ENCODE measurements around the gene KDELR1. TPM values are rescaled to one million over a fixed set of nuclear protein-coding genes. Genes with fewer than 3 reads are reported as not detected.
A peak's percentile ranks its signal among the peaks of the same experiment; 100 is the strongest.

KDELR1 gene
- total and polyA plus RNA-seq, 5 donors = 82.3 to 101 (median 84.2) TPM

DNA sequence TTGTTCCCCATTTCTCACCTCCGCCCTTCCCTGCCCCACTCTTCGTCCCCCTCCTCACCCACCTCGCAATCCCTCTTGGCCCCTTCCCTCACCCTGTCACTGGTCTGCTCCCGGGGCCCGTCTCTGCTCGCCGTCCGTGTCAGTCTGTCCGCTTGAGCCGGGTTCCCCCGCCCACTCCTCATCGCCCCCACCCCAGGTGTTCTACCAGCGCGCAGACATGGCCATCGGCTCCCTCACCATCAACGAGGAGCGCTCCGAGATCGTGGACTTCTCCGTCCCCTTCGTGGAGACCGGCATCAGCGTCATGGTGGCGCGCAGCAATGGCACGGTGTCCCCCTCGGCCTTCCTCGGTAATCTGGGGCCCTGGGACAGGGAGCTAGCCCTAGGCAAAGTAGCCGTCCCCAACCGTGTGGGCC is 24.5 kb upstream of the KDELR1 start:
- Histone ChIP-seq H3K27ac (ENCODE audit: low read length) (no peak overlapping the region), H3K4me1 (ENCODE audit: control insufficient read depth, insufficient read depth, low read length) (no peaks in the 10 kb centered on the region), H3K9me3 (ENCODE audit: control insufficient read depth, low read length) (no peaks in the 10 kb centered on the region), H3K4me3 (ENCODE audit: low read length) (peak overlapping the region; percentile 1), H3K27me3 (ENCODE audit: control insufficient read depth, insufficient read depth) (no peaks in the 10 kb centered on the region)
- ATAC-seq = peak in 1 of 2 donors; percentile 2
- peak in 1 of 3 donors; percentile 72 for DNase-seq
- intact Hi-C loops (cut with DNase I) = no loop called here
- 42% methylated on average over 30 of the region's 30 CpGs for WGBS

DNA sequence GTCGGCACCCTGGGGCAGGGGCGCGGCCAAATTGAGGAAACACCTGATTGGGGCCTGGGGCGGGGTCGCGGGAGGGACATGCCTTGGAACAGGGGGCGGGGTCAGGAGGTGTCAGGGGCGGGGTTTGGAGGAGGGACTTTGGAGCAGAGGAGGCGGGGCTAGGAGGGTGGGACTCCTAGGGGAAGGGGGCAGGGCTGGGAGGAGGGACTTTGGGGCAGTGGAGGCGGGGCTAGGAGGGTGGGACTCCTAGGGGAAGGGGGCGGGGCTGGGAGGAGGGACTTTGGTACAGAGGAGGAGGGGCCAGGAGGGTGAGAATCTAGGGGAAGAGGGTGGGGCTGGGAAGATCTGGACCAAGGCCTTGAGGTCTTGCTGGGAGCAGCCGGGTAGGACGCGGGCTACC is 24.0 kb upstream of the KDELR1 start:
- no peaks in the 10 kb centered on the region for H3K27me3 ChIP-seq (ENCODE audit: control insufficient read depth, insufficient read depth)
- peak; percentile 86 to 94 (median 92) for DNase-seq
- intact Hi-C loops (cut with DNase I) = no loop called here
- H3K4me1 ChIP-seq (ENCODE audit: control insufficient read depth, insufficient read depth, low read length) = no peaks in the 10 kb centered on the region
- no peak overlapping the region for H3K4me3 ChIP-seq (ENCODE audit: low read length)
- no peak overlapping the region for H3K27ac ChIP-seq (ENCODE audit: low read length)
- H3K9me3 ChIP-seq (ENCODE audit: control insufficient read depth, low read length) = no peaks in the 10 kb centered on the region
- peak; percentile 92 to 94 for ATAC-seq
- 29% methylated on average over 14 of the region's 14 CpGs for WGBS

DNA sequence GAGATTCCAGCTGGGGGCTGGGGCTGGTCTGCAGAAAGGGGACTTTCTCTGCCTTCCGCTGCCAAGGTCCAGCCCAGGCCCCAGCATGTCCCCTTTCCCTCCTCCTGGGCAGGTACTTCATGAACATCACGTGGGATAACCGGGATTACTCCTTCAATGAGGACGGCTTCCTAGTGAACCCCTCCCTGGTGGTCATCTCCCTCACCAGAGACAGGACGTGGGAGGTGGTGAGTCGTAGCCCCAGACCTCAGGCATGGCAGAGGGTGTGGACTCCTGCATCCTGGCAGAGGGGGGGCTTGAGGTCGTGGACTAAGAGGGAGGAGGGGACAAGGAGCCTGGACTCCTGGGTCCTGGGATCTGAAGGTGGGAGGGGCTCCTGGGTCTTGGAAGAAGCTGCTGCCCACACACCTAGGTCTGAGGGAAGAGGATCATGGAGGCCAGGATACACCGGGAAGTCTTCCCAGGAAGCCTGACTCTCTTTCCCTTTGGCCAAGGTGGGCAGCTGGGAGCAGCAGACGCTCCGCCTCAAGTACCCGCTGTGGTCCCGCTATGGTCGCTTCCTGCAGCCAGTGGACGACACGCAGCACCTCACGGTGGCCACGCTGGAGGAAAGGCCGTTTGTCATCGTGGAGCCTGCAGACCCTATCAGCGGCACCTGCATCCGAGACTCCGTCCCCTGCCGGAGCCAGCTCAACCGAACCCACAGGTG is 22.7 kb upstream of the KDELR1 start:
- DNase-seq = peak in 1 of 3 donors; percentile 63
- intact Hi-C loops (cut with DNase I) = no loop called here
- 49% methylated on average over 24 of the region's 24 CpGs for WGBS
- Histone ChIP-seq H3K27me3 (ENCODE audit: control insufficient read depth, insufficient read depth) (no peaks in the 10 kb centered on the region), H3K27ac (ENCODE audit: low read length) (no peak overlapping the region), H3K4me1 (ENCODE audit: control insufficient read depth, insufficient read depth, low read length) (no peaks in the 10 kb centered on the region), H3K4me3 (ENCODE audit: low read length) (no peak overlapping the region), H3K9me3 (ENCODE audit: control insufficient read depth, low read length) (no peaks in the 10 kb centered on the region)
- no peak for ATAC-seq

GRCh38 chr19:48405850-48406249 is 14.5 kb upstream of the KDELR1 start:
- intact Hi-C loops (cut with DNase I) = no loop called here
- WGBS = 87% methylated on average over 13 of the region's 13 CpGs
- no peaks in the 10 kb centered on the region for H3K4me1 ChIP-seq (ENCODE audit: control insufficient read depth, insufficient read depth, low read length)

GRCh38 chr19:48405010-48405659 is 13.8 kb upstream of the KDELR1 start:
- intact Hi-C loops (cut with DNase I) = no loop called here
- Histone ChIP-seq H3K9me3 (ENCODE audit: control insufficient read depth, low read length) (no peaks in the 10 kb centered on the region), H3K4me3 (ENCODE audit: low read length) (no peak overlapping the region), H3K4me1 (ENCODE audit: control insufficient read depth, insufficient read depth, low read length) (no peaks in the 10 kb centered on the region), H3K27ac (ENCODE audit: low read length) (no peak overlapping the region), H3K27me3 (ENCODE audit: control insufficient read depth, insufficient read depth) (no peaks in the 10 kb centered on the region)
- DNase-seq = no peak
- WGBS = 91% methylated on average over 27 of the region's 27 CpGs
- no peak for ATAC-seq

More at GRCh38 chr19:48405850-48406249, 14.5 kb upstream of the KDELR1 start:
- no peaks in the 10 kb centered on the region for H3K9me3 ChIP-seq (ENCODE audit: control insufficient read depth, low read length)
- no peak for ATAC-seq
- H3K4me3 ChIP-seq (ENCODE audit: low read length) = no peak overlapping the region
- no peak overlapping the region for H3K27ac ChIP-seq (ENCODE audit: low read length)
- no peaks in the 10 kb centered on the region for H3K27me3 ChIP-seq (ENCODE audit: control insufficient read depth, insufficient read depth)
- DNase-seq = no peak

- no peaks in the 10 kb centered on the region for H3K4me1 ChIP-seq (ENCODE audit: control insufficient read depth, insufficient read depth, low read length)
- WGBS = 34% methylated on average over 3 of the region's 3 CpGs
- H3K27me3 ChIP-seq (ENCODE audit: control insufficient read depth, insufficient read depth) = no peaks in the 10 kb centered on the region
- H3K27ac ChIP-seq (ENCODE audit: low read length) = no peak overlapping the region
- intact Hi-C loops (cut with DNase I) = no loop called here
- DNase-seq (peak in 1 of 3 donors; percentile 68), ATAC-seq (peak; percentile 47 to 50)
- no peaks in the 10 kb centered on the region for H3K9me3 ChIP-seq (ENCODE audit: control insufficient read depth, low read length)
- H3K4me3 ChIP-seq (ENCODE audit: low read length) = no peak overlapping the region
These were observed 12.3 kb upstream of the KDELR1 start for GRCh38 chr19:48403606-48404005.

- Histone ChIP-seq H3K27ac (ENCODE audit: low read length) (no peak overlapping the region), H3K27me3 (ENCODE audit: control insufficient read depth, insufficient read depth) (no peaks in the 10 kb centered on the region), H3K4me3 (ENCODE audit: low read length) (no peak overlapping the region), H3K4me1 (ENCODE audit: control insufficient read depth, insufficient read depth, low read length) (no peaks in the 10 kb centered on the region), H3K9me3 (ENCODE audit: control insufficient read depth, low read length) (no peaks in the 10 kb centered on the region)
- DNase-seq = no peak
- intact Hi-C loops (cut with DNase I) = no loop called here
- 67% methylated on average over 5 of the region's 5 CpGs for WGBS
- no peak for ATAC-seq
These were observed 9.9 kb upstream of the KDELR1 start for GRCh38 chr19:48401287-48401686.

- Histone ChIP-seq H3K27ac (ENCODE audit: low read length) (peak overlapping the region; percentile 2), H3K27me3 (ENCODE audit: control insufficient read depth, insufficient read depth) (no peaks in the 10 kb centered on the region), H3K9me3 (ENCODE audit: control insufficient read depth, low read length) (no peaks in the 10 kb centered on the region), H3K4me3 (ENCODE audit: low read length) (no peak overlapping the region), H3K4me1 (ENCODE audit: control insufficient read depth, insufficient read depth, low read length) (no peaks in the 10 kb centered on the region)
- ATAC-seq (peak; percentile 76 to 81), DNase-seq (peak; percentile 73 to 87 (median 86))
- 31% methylated on average over 14 of the region's 14 CpGs for WGBS
- intact Hi-C loops (cut with DNase I) = no loop called here
These were observed 8.8 kb upstream of the KDELR1 start for GRCh38 chr19:48400018-48400742.

DNA sequence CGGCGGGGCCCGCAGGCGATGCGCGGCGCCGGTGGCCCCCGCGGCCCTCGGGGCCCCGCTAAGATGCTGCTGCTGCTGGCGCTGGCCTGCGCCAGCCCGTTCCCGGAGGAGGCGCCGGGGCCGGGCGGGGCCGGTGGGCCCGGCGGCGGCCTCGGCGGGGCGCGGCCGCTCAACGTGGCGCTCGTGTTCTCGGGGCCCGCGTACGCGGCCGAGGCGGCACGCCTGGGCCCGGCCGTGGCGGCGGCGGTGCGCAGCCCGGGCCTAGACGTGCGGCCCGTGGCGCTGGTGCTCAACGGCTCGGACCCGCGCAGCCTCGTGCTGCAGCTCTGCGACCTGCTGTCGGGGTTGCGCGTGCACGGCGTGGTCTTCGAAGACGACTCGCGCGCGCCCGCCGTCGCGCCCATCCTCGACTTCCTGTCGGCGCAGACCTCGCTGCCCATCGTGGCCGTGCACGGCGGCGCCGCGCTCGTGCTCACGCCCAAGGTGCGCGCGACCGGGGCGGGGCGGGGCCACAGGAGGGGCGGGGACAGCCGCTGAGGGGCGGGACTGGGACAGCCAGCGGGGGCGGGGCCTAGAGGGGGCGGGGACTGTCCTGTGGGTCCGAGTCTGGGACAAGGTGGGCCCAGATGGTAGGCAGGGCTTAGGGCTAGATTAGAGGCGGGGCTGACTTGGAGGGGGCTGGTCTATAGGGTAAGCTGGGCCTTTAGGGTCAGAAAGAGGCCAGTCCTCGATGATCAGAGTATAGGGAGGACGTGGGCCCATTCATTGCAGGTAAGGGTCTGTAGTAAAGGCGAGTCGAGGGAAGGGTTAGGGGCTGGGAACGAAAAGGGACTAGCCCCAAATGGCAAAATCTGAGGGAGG is 7.3 kb upstream of the KDELR1 start:
- Histone ChIP-seq H3K27ac (ENCODE audit: low read length) (no peak overlapping the region), H3K27me3 (ENCODE audit: control insufficient read depth, insufficient read depth) (no peaks in the 10 kb centered on the region), H3K9me3 (ENCODE audit: control insufficient read depth, low read length) (no peaks in the 10 kb centered on the region), H3K4me3 (ENCODE audit: low read length) (peak overlapping the region; percentile 48), H3K4me1 (ENCODE audit: control insufficient read depth, insufficient read depth, low read length) (no peaks in the 10 kb centered on the region)
- intact Hi-C loops (cut with DNase I) = no loop called here
- 7% methylated on average over 104 of the region's 104 CpGs for WGBS
- DNase-seq (peak; percentile 81 to 93 (median 92)), ATAC-seq (peak; percentile 65 to 71)

DNA sequence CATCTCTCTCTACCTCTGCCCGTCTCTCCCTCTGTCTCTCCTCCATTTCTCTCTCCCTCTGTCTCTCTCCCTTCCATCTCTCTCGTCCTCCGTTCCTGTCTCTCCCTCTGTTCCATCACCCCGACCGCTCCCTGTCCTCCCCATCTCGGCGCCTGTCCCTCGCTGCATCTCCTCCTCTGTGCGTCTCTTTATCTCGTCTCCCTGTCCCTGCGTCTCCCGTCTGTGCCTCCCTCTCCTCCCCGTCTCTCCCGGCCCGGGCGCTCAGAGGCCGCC is 6.7 kb upstream of the KDELR1 start:
- Histone ChIP-seq H3K4me3 (ENCODE audit: low read length) (peak overlapping the region; percentile 48), H3K27ac (ENCODE audit: low read length) (no peak overlapping the region), H3K4me1 (ENCODE audit: control insufficient read depth, insufficient read depth, low read length) (no peaks in the 10 kb centered on the region), H3K9me3 (ENCODE audit: control insufficient read depth, low read length) (no peaks in the 10 kb centered on the region), H3K27me3 (ENCODE audit: control insufficient read depth, insufficient read depth) (no peaks in the 10 kb centered on the region)
- intact Hi-C loops (cut with DNase I) = no loop called here
- 2% methylated on average over 17 of the region's 17 CpGs for WGBS
- no peak for DNase-seq
- no peak for ATAC-seq
